Mesothelial cell of epicardium (in vitro differentiated cells): ENCODE measurements around the gene KIF3B. TPM values are rescaled to one million over a fixed set of nuclear protein-coding genes. Genes with fewer than 3 reads are reported as not detected.
"Not testable (repeated sequence)": the region's sequence is repeated elsewhere in the genome, so short reads cannot be mapped to it uniquely, and the experiment has no call there.

Experiments used
- DNase-seq, 2 experiments: peaks; one replicate each; pipeline ENCODE4 v3.0.0; 2021; ENCODE audit warnings: low spot score in 2 of 2; ENCODE audit not compliant: unreplicated experiment in 2 of 2
- H3K27ac Mint-ChIP-seq: 2 replicates; pipeline ENCODE4 v1.8.0; 2021; ENCODE audit warnings: mixed read lengths
- H3K27me3 Mint-ChIP-seq: 2 replicates; pipeline ENCODE4 v1.8.0; 2021; ENCODE audit warnings: low read depth, mixed read lengths
- H3K36me3 Mint-ChIP-seq: 2 replicates; pipeline ENCODE4 v1.8.0; 2021; ENCODE audit warnings: mixed read lengths
- H3K4me1 Mint-ChIP-seq: 2 replicates; pipeline ENCODE4 v1.8.0; 2021; ENCODE audit warnings: mixed read lengths
- H3K4me3 Mint-ChIP-seq: 2 replicates; pipeline ENCODE4 v1.8.0; 2021; ENCODE audit warnings: mild to moderate bottlenecking, moderate library complexity, mixed read lengths
- H3K9me3 Mint-ChIP-seq: 2 replicates; pipeline ENCODE4 v1.8.0; 2021; ENCODE audit warnings: mixed read lengths
- total RNA-seq: library from RNA; stranded (reverse); gene quantifications from 3 replicates; pipeline ENCODE4 v1.2.1, GENCODE V29; 2021
- TF ChIP-seq, protein P1 (sequence below): fragments of 200-600 bp; sonication (generic); IDR thresholded peaks from one replicate; pipeline ENCODE4 v1.5.0; 2021; ENCODE audit warnings: antibody characterized with exemption; ENCODE audit not compliant: unreplicated experiment

Gene KIF3B
- total RNA-seq, 1 donor from 2014 or later: 21.1 TPM

- H3K4me1 Mint-ChIP-seq: peaks cover under 1% of the 10 kb centered on the region
- no peaks in the 10 kb centered on the region for H3K36me3 Mint-ChIP-seq
- TF ChIP-seq, protein P1, sequence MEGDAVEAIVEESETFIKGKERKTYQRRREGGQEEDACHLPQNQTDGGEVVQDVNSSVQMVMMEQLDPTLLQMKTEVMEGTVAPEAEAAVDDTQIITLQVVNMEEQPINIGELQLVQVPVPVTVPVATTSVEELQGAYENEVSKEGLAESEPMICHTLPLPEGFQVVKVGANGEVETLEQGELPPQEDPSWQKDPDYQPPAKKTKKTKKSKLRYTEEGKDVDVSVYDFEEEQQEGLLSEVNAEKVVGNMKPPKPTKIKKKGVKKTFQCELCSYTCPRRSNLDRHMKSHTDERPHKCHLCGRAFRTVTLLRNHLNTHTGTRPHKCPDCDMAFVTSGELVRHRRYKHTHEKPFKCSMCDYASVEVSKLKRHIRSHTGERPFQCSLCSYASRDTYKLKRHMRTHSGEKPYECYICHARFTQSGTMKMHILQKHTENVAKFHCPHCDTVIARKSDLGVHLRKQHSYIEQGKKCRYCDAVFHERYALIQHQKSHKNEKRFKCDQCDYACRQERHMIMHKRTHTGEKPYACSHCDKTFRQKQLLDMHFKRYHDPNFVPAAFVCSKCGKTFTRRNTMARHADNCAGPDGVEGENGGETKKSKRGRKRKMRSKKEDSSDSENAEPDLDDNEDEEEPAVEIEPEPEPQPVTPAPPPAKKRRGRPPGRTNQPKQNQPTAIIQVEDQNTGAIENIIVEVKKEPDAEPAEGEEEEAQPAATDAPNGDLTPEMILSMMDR: no peak
- peaks cover 7% of the 10 kb centered on the region for H3K27me3 Mint-ChIP-seq
- DNase-seq: no peak
- H3K9me3 Mint-ChIP-seq: peaks cover 3% of the 10 kb centered on the region
- no peak overlapping the region for H3K4me3 Mint-ChIP-seq
- no peak overlapping the region for H3K27ac Mint-ChIP-seq
Observed at GRCh38 chr20:32251470-32251869, 26.0 kb upstream of the KIF3B start.

DNA sequence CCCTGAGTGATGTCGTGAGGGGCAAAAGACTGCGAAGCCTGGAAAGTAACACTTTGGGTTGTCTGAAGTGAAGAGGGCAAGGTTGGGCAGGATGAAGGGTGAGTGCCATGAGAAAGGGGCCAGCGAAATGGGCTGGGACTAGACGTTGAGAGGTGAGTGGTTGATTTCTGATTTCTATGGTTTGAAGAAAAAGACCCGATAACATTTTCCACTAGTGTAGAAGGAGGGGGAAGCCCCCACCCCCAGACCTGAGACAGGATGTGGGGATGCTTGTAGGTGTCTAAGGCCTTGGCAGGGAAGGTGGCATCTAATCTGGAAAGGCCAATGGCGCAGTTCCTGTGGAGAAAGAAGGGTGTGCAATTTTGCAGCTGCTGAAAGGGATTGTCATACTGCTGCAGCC is 25.3 kb upstream of the KIF3B start:
- H3K4me1 Mint-ChIP-seq: peaks cover 3% of the 10 kb centered on the region
- no peak overlapping the region for H3K27ac Mint-ChIP-seq
- H3K27me3 Mint-ChIP-seq: peaks cover 7% of the 10 kb centered on the region
- H3K9me3 Mint-ChIP-seq: peaks cover 3% of the 10 kb centered on the region
- TF ChIP-seq, protein P1: no peak
- no peaks in the 10 kb centered on the region for H3K36me3 Mint-ChIP-seq
- no peak for DNase-seq
- no peak overlapping the region for H3K4me3 Mint-ChIP-seq

DNA sequence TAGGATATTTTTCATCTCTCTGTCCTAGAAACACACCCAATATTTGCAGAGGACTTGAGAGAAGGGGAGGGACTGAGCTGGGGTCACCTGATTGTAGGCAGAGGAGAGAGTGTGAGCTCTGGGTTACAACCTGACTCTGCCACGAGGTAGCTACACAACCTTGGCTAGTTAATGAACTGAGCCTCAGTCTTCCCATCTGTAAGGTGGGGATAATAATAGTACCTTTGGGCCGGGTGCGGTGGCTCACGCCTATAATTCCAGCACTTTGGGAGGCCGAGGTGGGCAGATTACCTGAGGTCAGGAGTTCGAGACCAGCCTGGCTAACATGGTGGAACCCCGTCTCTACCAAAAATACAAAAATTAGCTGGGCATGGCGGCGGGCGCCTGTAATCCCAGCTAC is 16.5 kb upstream of the KIF3B start:
- not testable (repeated sequence) for DNase-seq, H3K36me3 Mint-ChIP-seq, H3K4me3 Mint-ChIP-seq, H3K27ac Mint-ChIP-seq, H3K4me1 Mint-ChIP-seq, H3K9me3 Mint-ChIP-seq
- peaks cover 18% of the 10 kb centered on the region for H3K27me3 Mint-ChIP-seq

- TF ChIP-seq, protein P1: no peak
- Mint-ChIP-seq H3K27me3 (peaks cover 19% of the 10 kb centered on the region), H3K27ac (no peak overlapping the region), H3K4me3 (no peak overlapping the region), H3K36me3 (no peaks in the 10 kb centered on the region), H3K4me1 (peaks cover under 1% of the 10 kb centered on the region), H3K9me3 (no peaks in the 10 kb centered on the region)
- no peak for DNase-seq
Observed at GRCh38 chr20:32261644-32262043, 15.8 kb upstream of the KIF3B start.

DNA sequence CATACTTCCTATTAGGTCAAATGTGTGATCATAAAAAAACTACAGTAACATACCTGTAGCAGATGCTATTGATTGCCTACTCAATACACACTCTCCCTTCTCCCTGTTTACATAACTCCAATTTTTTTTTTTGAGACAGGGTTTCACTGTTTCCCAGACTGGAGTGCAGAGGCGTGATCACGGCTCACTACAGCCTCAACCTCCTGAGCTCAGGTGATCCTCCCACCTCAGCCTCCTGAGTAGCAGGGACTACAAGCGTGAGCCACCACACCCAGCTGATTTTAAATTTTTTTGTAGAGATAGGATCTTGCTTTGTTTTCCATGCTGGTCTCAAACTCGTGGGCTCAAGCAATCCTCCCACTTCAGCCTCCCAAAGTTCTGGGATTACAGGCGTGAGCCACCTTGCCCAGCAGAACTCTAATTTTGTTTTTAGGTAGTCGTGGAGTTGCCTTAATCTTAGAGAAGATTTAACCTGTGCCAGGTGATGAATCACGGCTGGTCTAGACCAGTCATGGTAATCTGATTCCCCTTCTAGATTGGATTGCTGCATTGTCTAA is 14.0 kb upstream of the KIF3B start:
- TF ChIP-seq, protein P1: no peak
- Mint-ChIP-seq H3K4me3 (no peak overlapping the region), H3K36me3 (no peaks in the 10 kb centered on the region), H3K9me3 (no peaks in the 10 kb centered on the region), H3K27ac (no peak overlapping the region), H3K27me3 (peaks cover 34% of the 10 kb centered on the region), H3K4me1 (no peaks in the 10 kb centered on the region)
- DNase-seq: no peak

DNA sequence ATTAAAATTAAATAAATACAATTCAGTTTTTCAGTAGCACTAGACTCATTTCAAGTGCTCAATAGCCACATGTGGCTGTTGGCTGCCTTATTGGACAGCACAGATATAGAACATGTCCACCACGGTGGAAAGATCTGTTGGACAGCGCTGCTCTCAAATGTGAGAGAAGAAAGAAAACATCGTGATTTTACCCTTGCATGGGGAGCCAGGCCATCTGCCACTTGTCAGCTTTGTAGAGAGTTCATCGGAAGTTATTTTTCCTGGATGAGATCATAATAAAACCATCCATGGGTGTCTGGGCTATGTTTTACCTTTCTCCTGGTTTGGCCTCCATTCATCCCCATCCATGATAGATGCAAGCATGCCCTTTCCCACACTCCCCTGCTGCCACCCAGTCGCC is 5.8 kb upstream of the KIF3B start:
- H3K36me3 Mint-ChIP-seq: no peaks in the 10 kb centered on the region
- peaks cover 13% of the 10 kb centered on the region for H3K4me1 Mint-ChIP-seq
- no peak overlapping the region for H3K27ac Mint-ChIP-seq
- H3K9me3 Mint-ChIP-seq: peaks cover 3% of the 10 kb centered on the region
- DNase-seq: no peak
- H3K4me3 Mint-ChIP-seq: no peak overlapping the region
- TF ChIP-seq, protein P1: no peak
- peaks cover 43% of the 10 kb centered on the region for H3K27me3 Mint-ChIP-seq
